OCI-LY1 (cell line): ENCODE results near the gene ZNF141.
"Not testable (repeated sequence)": the region's sequence is repeated elsewhere in the genome, so short reads cannot be mapped to it uniquely, and the experiment has no call there.

ENCODE experiments used
- H2AFZ ChIP-seq: fragments of 200-600 bp; sonication (generic), shearing (Covaris generic); 2 replicates; pipeline ENCODE4 v1.6.0; 2014; ENCODE audit warnings: antibody characterized with exemption, mild to moderate bottlenecking, low read length
- H3F3A ChIP-seq: fragments of 200-600 bp; sonication (generic), shearing (Covaris generic); 2 replicates; pipeline ENCODE4 v1.6.0; 2014; ENCODE audit warnings: mild to moderate bottlenecking, antibody characterized with exemption, low read length, moderate library complexity; ENCODE audit not compliant: insufficient read depth
- H3K27ac ChIP-seq: fragments of 200-600 bp; sonication (generic); 2 replicates; pipeline ENCODE4 v1.5.1; 2014; ENCODE audit warnings: low read length, mixed run types, mild to moderate bottlenecking, low read depth; ENCODE audit not compliant: poor library complexity, severe bottlenecking
- H3K27me3 ChIP-seq: fragments of 200-600 bp; sonication (generic); 2 replicates; pipeline ENCODE4 v1.6.0; 2014; ENCODE audit warnings: antibody characterized with exemption, mild to moderate bottlenecking, low read length, moderate library complexity; ENCODE audit not compliant: insufficient read depth
- H3K36me3 ChIP-seq: fragments of 200-600 bp; sonication (generic); 2 replicates; pipeline ENCODE4 v1.6.1; 2014; ENCODE audit warnings: mild to moderate bottlenecking, antibody characterized with exemption, low read length, moderate library complexity, mixed read lengths; ENCODE audit not compliant: insufficient read depth
- H3K4me1 ChIP-seq: fragments of 200-600 bp; sonication (generic); 2 replicates; pipeline ENCODE4 v1.5.1; 2014; ENCODE audit warnings: mild to moderate bottlenecking, low read length, moderate library complexity; ENCODE audit not compliant: insufficient read depth, severe bottlenecking
- H3K4me2 ChIP-seq: fragments of 200-600 bp; sonication (generic), shearing (Covaris generic); 2 replicates; pipeline ENCODE4 v1.6.1; 2014; ENCODE audit warnings: low read length
- H3K4me3 ChIP-seq: fragments of 200-600 bp; sonication (generic); 2 replicates; pipeline ENCODE4 v1.5.1; 2014; ENCODE audit warnings: low read length, low read depth, mild to moderate bottlenecking, mixed read lengths; ENCODE audit not compliant: poor library complexity, severe bottlenecking
- H3K79me2 ChIP-seq: fragments of 200-600 bp; shearing (Covaris generic); 2 replicates; pipeline ENCODE4 v1.6.1; 2016; ENCODE audit warnings: mixed run types, low read length, mixed read lengths; ENCODE audit not compliant: insufficient read depth
- H3K9ac ChIP-seq: fragments of 200-600 bp; sonication (generic), shearing (Covaris generic); 2 replicates; pipeline ENCODE4 v1.6.1; 2014; ENCODE audit warnings: mild to moderate bottlenecking, low read length, mixed read lengths
- H3K9me2 ChIP-seq: fragments of 200-600 bp; sonication (generic), shearing (Covaris generic); 2 replicates; pipeline ENCODE4 v1.6.1; 2014; ENCODE audit warnings: low read depth, mild to moderate bottlenecking, low read length, mixed read lengths
- H3K9me3 ChIP-seq: fragments of 200-600 bp; shearing (Covaris generic); 2 replicates; pipeline ENCODE4 v1.6.1; 2014; ENCODE audit warnings: low read length, mixed read lengths
- H4K20me1 ChIP-seq: fragments of 200-600 bp; sonication (generic), shearing (Covaris generic); 2 replicates; pipeline ENCODE4 v1.6.0; 2016; ENCODE audit warnings: mild to moderate bottlenecking, low read length; ENCODE audit not compliant: insufficient read depth
- CTCF ChIP-seq: fragments of 200-600 bp; sonication (generic), shearing (Covaris generic); IDR thresholded peaks from 2 replicates; pipeline ENCODE4 v1.5.1; 2017; ENCODE audit warnings: mild to moderate bottlenecking, antibody characterized with exemption, low read length, moderate library complexity, mixed read lengths
- EZH2 ChIP-seq: fragments of 200-600 bp; sonication (generic), shearing (Covaris generic); IDR thresholded peaks from 2 replicates; pipeline ENCODE4 v1.8.0; 2017; ENCODE audit warnings: borderline replicate concordance, mixed run types, mild to moderate bottlenecking, antibody characterized with exemption, low read length, moderate library complexity, mixed read lengths

ZNF141 gene

GRCh38 chr4:302381-302780 lies 35.2 kb upstream of the ZNF141 start:
- Histone ChIP-seq H3F3A (no peaks in the 10 kb centered on the region), H3K36me3 (no peaks in the 10 kb centered on the region), H3K9ac (no peak overlapping the region), H3K9me3 (no peaks in the 10 kb centered on the region), H3K4me3 (no peak overlapping the region), H2AFZ (no peak overlapping the region), H3K27me3 (no peaks in the 10 kb centered on the region), H3K27ac (no peak overlapping the region), H3K4me1 (peaks cover 14% of the 10 kb centered on the region), H3K4me2 (no peak overlapping the region), H3K9me2 (no peaks in the 10 kb centered on the region), H3K79me2 (no peaks in the 10 kb centered on the region), H4K20me1 (no peaks in the 10 kb centered on the region)
- TF ChIP-seq CTCF (no peak), EZH2 (no peak)

GRCh38 chr4:304516-304915 lies 33.1 kb upstream of the ZNF141 start:
- not testable (repeated sequence) for H3K27me3 ChIP-seq, H3F3A ChIP-seq, H3K27ac ChIP-seq, H3K36me3 ChIP-seq, H2AFZ ChIP-seq, H3K79me2 ChIP-seq, H3K9me3 ChIP-seq, H3K9me2 ChIP-seq, H3K9ac ChIP-seq, H3K4me3 ChIP-seq, H3K4me2 ChIP-seq, H4K20me1 ChIP-seq
- H3K4me1 ChIP-seq = peaks cover 26% of the 10 kb centered on the region

GRCh38 chr4:304969-305680 lies 32.5 kb upstream of the ZNF141 start, which contains the start of gene ZNF732:
Gene ZNF732 (minus strand): TSS chr4:305474. CDS start chr4:305310, 164 bp downstream.
- no peak for TF ChIP-seq CTCF
- no peak for TF ChIP-seq EZH2
- H3K4me1 ChIP-seq = peaks cover 26% of the 10 kb centered on the region
- no peaks in the 10 kb centered on the region for H3K9me3 ChIP-seq
- peak within 1 kb of the TSS; percentile 94 for H3K27ac ChIP-seq
- no peak within 1 kb of the TSS for H2AFZ ChIP-seq
- H3K4me2 ChIP-seq = no peak within 1 kb of the TSS; the same call in 1 of the 2 replicates
- H3K9me2 ChIP-seq = no peaks in the 10 kb centered on the region
- H4K20me1 ChIP-seq = no peaks in the 10 kb centered on the region
- no peak within 1 kb of the TSS for H3K4me3 ChIP-seq
- no peaks in the 10 kb centered on the region for H3K27me3 ChIP-seq
- H3F3A ChIP-seq = no peaks in the 10 kb centered on the region
- H3K36me3 ChIP-seq = no peaks in the 10 kb centered on the region
- no peaks in the 10 kb centered on the region for H3K79me2 ChIP-seq
- H3K9ac ChIP-seq = no peak within 1 kb of the TSS; the same call in 1 of the 2 replicates

- peak overlapping the region; percentile 9; the same call in 1 of the 2 replicates for H3K4me2 ChIP-seq
Measured at GRCh38 chr4:306551-306961, 31.1 kb upstream of the ZNF141 start.

More at GRCh38 chr4:306551-306961, 31.1 kb upstream of the ZNF141 start:
- H3K9me3 ChIP-seq = no peaks in the 10 kb centered on the region
- no peaks in the 10 kb centered on the region for H3K27me3 ChIP-seq
- H4K20me1 ChIP-seq = no peaks in the 10 kb centered on the region
- no peaks in the 10 kb centered on the region for H3K79me2 ChIP-seq
- no peaks in the 10 kb centered on the region for H3F3A ChIP-seq
- H3K9ac ChIP-seq = no peak overlapping the region; the same call in 1 of the 2 replicates
- H2AFZ ChIP-seq = no peak overlapping the region
- H3K9me2 ChIP-seq = no peaks in the 10 kb centered on the region
- H3K4me3 ChIP-seq = no peak overlapping the region
- H3K27ac ChIP-seq = peak overlapping the region; percentile 94
- no peak for TF ChIP-seq CTCF
- no peak for TF ChIP-seq EZH2
- H3K4me1 ChIP-seq = peaks cover 26% of the 10 kb centered on the region
- no peaks in the 10 kb centered on the region for H3K36me3 ChIP-seq
